Loucy (cell line): ENCODE results near the gene SRRM5.
A peak's percentile ranks its signal among the peaks of the same experiment; 100 is the strongest.
"Not testable (repeated sequence)": the region's sequence is repeated elsewhere in the genome, so short reads cannot be mapped to it uniquely, and the experiment has no call there.

ENCODE experiments used
- H2AFZ ChIP-seq: fragments of 200-600 bp; sonication (generic); 2 replicates; pipeline ENCODE4 v1.6.0; 2016; ENCODE audit warnings: antibody characterized with exemption, mild to moderate bottlenecking, low read length, moderate library complexity
- H3F3A ChIP-seq: fragments of 200-600 bp; 2 replicates; pipeline ENCODE4 v1.6.0; 2016; ENCODE audit warnings: antibody characterized with exemption, low read depth, mild to moderate bottlenecking
- H3K27me3 ChIP-seq: fragments of 200-600 bp; sonication (generic); 2 replicates; pipeline ENCODE4 v1.6.1; 2014; ENCODE audit warnings: low read length, mild to moderate bottlenecking; ENCODE audit not compliant: insufficient read depth, poor library complexity, severe bottlenecking
- H3K36me3 ChIP-seq: fragments of 200-600 bp; sonication (generic); 2 replicates; pipeline ENCODE4 v1.6.1; 2016; ENCODE audit warnings: low read length; ENCODE audit not compliant: insufficient read depth
- H3K4me1 ChIP-seq: fragments of 200-600 bp; sonication (generic); 2 replicates; pipeline ENCODE4 v1.5.1; 2014; ENCODE audit warnings: low read length, mild to moderate bottlenecking; ENCODE audit not compliant: insufficient read depth, poor library complexity, severe bottlenecking
- H3K4me2 ChIP-seq: fragments of 200-600 bp; sonication (generic); 2 replicates; pipeline ENCODE4 v1.6.0; 2014; ENCODE audit warnings: antibody characterized with exemption, low read length, low read depth, mild to moderate bottlenecking; ENCODE audit not compliant: poor library complexity, severe bottlenecking
- H3K4me3 ChIP-seq: fragments of 200-600 bp; sonication (generic); 2 replicates; pipeline ENCODE4 v1.5.1; 2014; ENCODE audit warnings: low read length, mild to moderate bottlenecking, mixed read lengths; ENCODE audit not compliant: poor library complexity, severe bottlenecking
- H3K79me2 ChIP-seq: fragments of 200-600 bp; sonication (generic); 2 replicates; pipeline ENCODE4 v1.6.1; 2014; ENCODE audit warnings: low read length; ENCODE audit not compliant: insufficient read depth
- H3K9ac ChIP-seq: fragments of 200-600 bp; sonication (generic); 2 replicates; pipeline ENCODE4 v1.6.0; 2014; ENCODE audit warnings: mild to moderate bottlenecking, low read depth, low read length, moderate library complexity; ENCODE audit not compliant: poor library complexity, severe bottlenecking
- H3K9me2 ChIP-seq: fragments of 200-600 bp; sonication (generic); replicated peaks from 2 replicates; pipeline ENCODE4 v1.6.1; 2016; ENCODE audit warnings: low read depth, low read length, mixed read lengths
- H3K9me3 ChIP-seq: fragments of 200-600 bp; sonication (generic); 2 replicates; pipeline ENCODE4 v1.6.1; 2014; ENCODE audit warnings: mild to moderate bottlenecking, antibody characterized with exemption, low read length, low read depth; ENCODE audit not compliant: insufficient read depth
- H4K20me1 ChIP-seq: fragments of 200-600 bp; sonication (generic); 2 replicates; pipeline ENCODE4 v1.6.0; 2014; ENCODE audit warnings: antibody characterized with exemption, low read length, mild to moderate bottlenecking; ENCODE audit not compliant: insufficient read depth, poor library complexity, severe bottlenecking
- CTCF ChIP-seq: fragments of 200-600 bp; sonication (generic); conservative IDR thresholded peaks from 2 replicates; pipeline ENCODE4 v1.5.1; 2014; ENCODE audit warnings: mild to moderate bottlenecking, antibody characterized with exemption, low read length
- EZH2phosphoT487 ChIP-seq: fragments of 200-600 bp; IDR thresholded peaks from 2 replicates; pipeline ENCODE4 v1.6.1; 2018; ENCODE audit warnings: antibody characterized with exemption, mild to moderate bottlenecking, moderate library complexity, borderline replicate concordance

Gene SRRM5

GRCh38 chr19:43586346-43586745 is 25.5 kb upstream of the SRRM5 start:
- Histone ChIP-seq H3K4me3 (no peak overlapping the region), H3K4me1 (peaks cover 44% of the 10 kb centered on the region), H3K36me3 (peaks cover 3% of the 10 kb centered on the region; the same call in 1 of the 2 replicates), H3K27me3 (no peaks in the 10 kb centered on the region), H3K79me2 (peaks cover 65% of the 10 kb centered on the region), H3K4me2 (peak overlapping the region; percentile 10), H3K9me3 (no peaks in the 10 kb centered on the region), H3K9me2 (no peaks in the 10 kb centered on the region), H3K9ac (peak overlapping the region; percentile 13), H3F3A (0 out of 2 replicates have a peak, but pooled peaks cover 4% of the 10 kb centered on the region), H4K20me1 (peaks cover 3% of the 10 kb centered on the region), H2AFZ (no peak overlapping the region)
- TF ChIP-seq CTCF (no peak), EZH2phosphoT487 (no peak)

GRCh38 chr19:43587029-43587428 is 24.9 kb upstream of the SRRM5 start:
- H3K9me2 ChIP-seq, H3K36me3 ChIP-seq, H3F3A ChIP-seq, H4K20me1 ChIP-seq, H3K27me3 ChIP-seq, H3K4me3 ChIP-seq, H3K9ac ChIP-seq, H2AFZ ChIP-seq, H3K9me3 ChIP-seq: not testable (repeated sequence)
- Histone ChIP-seq H3K4me2 (peak overlapping the region; percentile 10), H3K79me2 (peaks cover 60% of the 10 kb centered on the region), H3K4me1 (peaks cover 37% of the 10 kb centered on the region)

GRCh38 chr19:43589277-43589676 is 22.6 kb upstream of the SRRM5 start:
- no peaks in the 10 kb centered on the region for H3K9me2 ChIP-seq
- peaks cover 19% of the 10 kb centered on the region for H3K4me1 ChIP-seq
- no peak overlapping the region for H3K9ac ChIP-seq
- no peaks in the 10 kb centered on the region for H3K27me3 ChIP-seq
- H2AFZ ChIP-seq: no peak overlapping the region
- H3K4me2 ChIP-seq: peak overlapping the region; percentile 33
- H3K36me3 ChIP-seq: peaks cover 8% of the 10 kb centered on the region; the same call in 1 of the 2 replicates
- no peaks in the 10 kb centered on the region for H3K9me3 ChIP-seq
- TF ChIP-seq EZH2phosphoT487 (no peak), CTCF (no peak)
- no peak overlapping the region for H3K4me3 ChIP-seq
- H3K79me2 ChIP-seq: peaks cover 58% of the 10 kb centered on the region
- H4K20me1 ChIP-seq: peaks cover 12% of the 10 kb centered on the region
- H3F3A ChIP-seq: 0 out of 2 replicates have a peak, but pooled peaks cover 4% of the 10 kb centered on the region

- H3K9ac ChIP-seq: no peak overlapping the region
- H3F3A ChIP-seq: 0 out of 2 replicates have a peak, but pooled peaks cover 4% of the 10 kb centered on the region
- H3K9me2 ChIP-seq: no peaks in the 10 kb centered on the region
- peaks cover 14% of the 10 kb centered on the region for H4K20me1 ChIP-seq
- no peaks in the 10 kb centered on the region for H3K27me3 ChIP-seq
- peaks cover 15% of the 10 kb centered on the region for H3K4me1 ChIP-seq
- peak overlapping the region; percentile 33 for H3K4me2 ChIP-seq
- no peak overlapping the region for H3K4me3 ChIP-seq
- peaks cover 8% of the 10 kb centered on the region; the same call in 1 of the 2 replicates for H3K36me3 ChIP-seq
- H2AFZ ChIP-seq: no peak overlapping the region
- no peaks in the 10 kb centered on the region for H3K9me3 ChIP-seq
- TF ChIP-seq EZH2phosphoT487 (no peak), CTCF (no peak)
- H3K79me2 ChIP-seq: peaks cover 55% of the 10 kb centered on the region
Observed at GRCh38 chr19:43589678-43590077, 22.2 kb upstream of the SRRM5 start.
